Neuronal stem cell (in vitro differentiated cells): ENCODE measurements around the gene ARHGAP44.

ENCODE experiments used
- DNase-seq: peaks from one replicate; pipeline ENCODE4 v3.0.0-alpha.2; 2013; ENCODE audit warnings: low spot score
- H2AFZ ChIP-seq: one replicate; pipeline ENCODE4 v1.6.1; 2013; ENCODE audit warnings: mild to moderate bottlenecking, low read length, inconsistent platforms
- H2AK5ac ChIP-seq: 2 replicates; pipeline ENCODE4 v1.6.1; 2013; ENCODE audit warnings: low read depth, mild to moderate bottlenecking, inconsistent platforms, low read length, moderate library complexity, mixed read lengths
- H2BK120ac ChIP-seq: 2 replicates; pipeline ENCODE4 v1.6.1; 2013; ENCODE audit warnings: low read depth, mild to moderate bottlenecking, inconsistent platforms, low read length, moderate library complexity, mixed read lengths
- H2BK12ac ChIP-seq: one replicate; pipeline ENCODE4 v1.6.1; 2013; ENCODE audit warnings: low read length, inconsistent platforms
- H2BK15ac ChIP-seq: 2 replicates; pipeline ENCODE4 v1.6.1; 2013; ENCODE audit warnings: mild to moderate bottlenecking, low read length, inconsistent platforms, mixed read lengths
- H2BK5ac ChIP-seq: one replicate; pipeline ENCODE4 v1.6.1; 2013; ENCODE audit warnings: inconsistent platforms, mild to moderate bottlenecking, low read length, moderate library complexity
- H3K14ac ChIP-seq: one replicate; pipeline ENCODE4 v1.6.1; 2013; ENCODE audit warnings: low read length, inconsistent platforms
- H3K18ac ChIP-seq: 2 replicates; pipeline ENCODE4 v1.6.1; 2013; ENCODE audit warnings: low read length, inconsistent platforms
- H3K23ac ChIP-seq: 2 replicates; pipeline ENCODE4 v1.6.1; 2013; ENCODE audit warnings: low read depth, mild to moderate bottlenecking, mixed read lengths, low read length, inconsistent platforms; ENCODE audit not compliant: poor library complexity
- H3K27ac ChIP-seq: replicated peaks from 3 replicates; pipeline ENCODE4 v1.5.1; 2013; ENCODE audit warnings: low read length, inconsistent platforms
- H3K27me3 ChIP-seq, 3 experiments: 2 replicates each; pipeline ENCODE4 v1.6.1; 2013; ENCODE audit warnings: low read length in 3 of 3, mild to moderate bottlenecking in 2 of 3, inconsistent platforms in 1 of 3, low read depth in 1 of 3, mixed read lengths in 1 of 3, moderate library complexity in 1 of 3; ENCODE audit not compliant: control insufficient read depth in 3 of 3, insufficient read depth in 3 of 3
- H3K36me3 ChIP-seq, 2 donors: replicated peaks in 1 of 2; 2 replicates each; pipeline ENCODE4 v1.6.1; 2013; ENCODE audit warnings: low read length in 2 of 2; ENCODE audit not compliant: control insufficient read depth in 2 of 2, insufficient read depth in 2 of 2
- H3K4ac ChIP-seq: 2 replicates; pipeline ENCODE4 v1.6.1; 2013; ENCODE audit warnings: inconsistent platforms, mild to moderate bottlenecking, low read length, moderate library complexity
- H3K4me1 ChIP-seq, 2 donors: 1 replicate in 1 of 2; 2 replicates in 1 of 2; pipeline ENCODE4 v1.6.1; 2013; ENCODE audit warnings: low read length in 2 of 2, low read depth in 1 of 2; ENCODE audit not compliant: control insufficient read depth in 2 of 2, insufficient read depth in 1 of 2
- H3K4me2 ChIP-seq: one replicate; pipeline ENCODE4 v1.6.1; 2013; ENCODE audit warnings: mild to moderate bottlenecking, low read length, inconsistent platforms; ENCODE audit not compliant: insufficient read depth, poor library complexity, severe bottlenecking
- H3K4me3 ChIP-seq, 2 donors: 2 replicates each; pipeline ENCODE4 v1.5.1; 2013; ENCODE audit warnings: low read length in 2 of 2, mild to moderate bottlenecking in 2 of 2, inconsistent platforms in 1 of 2, moderate library complexity in 1 of 2
- H3K79me1 ChIP-seq: one replicate; pipeline ENCODE4 v1.6.1; 2013; ENCODE audit warnings: low read depth, mild to moderate bottlenecking, inconsistent platforms, low read length, moderate library complexity
- H3K9ac ChIP-seq: one replicate; pipeline ENCODE4 v1.6.1; 2013; ENCODE audit warnings: mild to moderate bottlenecking, low read depth, low read length, inconsistent platforms; ENCODE audit not compliant: poor library complexity
- H3K9me3 ChIP-seq, 2 donors: replicated peaks in 1 of 2; 2 replicates each; pipeline versions ENCODE3 to v1.6.1; 2013; ENCODE audit warnings: low read length in 2 of 2, mild to moderate bottlenecking in 2 of 2, inconsistent platforms in 1 of 2, low read depth in 1 of 2, mixed read lengths in 1 of 2, moderate library complexity in 1 of 2; ENCODE audit not compliant: control insufficient read depth in 2 of 2, insufficient read depth in 1 of 2
- H4K8ac ChIP-seq: one replicate; pipeline ENCODE4 v1.6.1; 2013; ENCODE audit warnings: low read depth, mild to moderate bottlenecking, inconsistent platforms, low read length, moderate library complexity
- H4K91ac ChIP-seq: one replicate; pipeline ENCODE4 v1.6.1; 2013; ENCODE audit warnings: low read length, low read depth, mild to moderate bottlenecking, inconsistent platforms; ENCODE audit not compliant: poor library complexity
- WGBS, 2 donors: extraction: QIAGEN DNeasy Blood & Tissue Kit; methylation state at CpG; one replicate each; pipeline ENCODE4 v1.1.7; 2013; ENCODE audit warnings: missing lambda C conversion rate in 2 of 2, mixed read lengths in 1 of 2; ENCODE audit not compliant: insufficient read length in 2 of 2, insufficient replicate concordance in 1 of 2; ENCODE audit errors: extremely low coverage in 2 of 2; 5-methylcytosine and 5-hydroxymethylcytosine counted together

ARHGAP44 gene

DNA sequence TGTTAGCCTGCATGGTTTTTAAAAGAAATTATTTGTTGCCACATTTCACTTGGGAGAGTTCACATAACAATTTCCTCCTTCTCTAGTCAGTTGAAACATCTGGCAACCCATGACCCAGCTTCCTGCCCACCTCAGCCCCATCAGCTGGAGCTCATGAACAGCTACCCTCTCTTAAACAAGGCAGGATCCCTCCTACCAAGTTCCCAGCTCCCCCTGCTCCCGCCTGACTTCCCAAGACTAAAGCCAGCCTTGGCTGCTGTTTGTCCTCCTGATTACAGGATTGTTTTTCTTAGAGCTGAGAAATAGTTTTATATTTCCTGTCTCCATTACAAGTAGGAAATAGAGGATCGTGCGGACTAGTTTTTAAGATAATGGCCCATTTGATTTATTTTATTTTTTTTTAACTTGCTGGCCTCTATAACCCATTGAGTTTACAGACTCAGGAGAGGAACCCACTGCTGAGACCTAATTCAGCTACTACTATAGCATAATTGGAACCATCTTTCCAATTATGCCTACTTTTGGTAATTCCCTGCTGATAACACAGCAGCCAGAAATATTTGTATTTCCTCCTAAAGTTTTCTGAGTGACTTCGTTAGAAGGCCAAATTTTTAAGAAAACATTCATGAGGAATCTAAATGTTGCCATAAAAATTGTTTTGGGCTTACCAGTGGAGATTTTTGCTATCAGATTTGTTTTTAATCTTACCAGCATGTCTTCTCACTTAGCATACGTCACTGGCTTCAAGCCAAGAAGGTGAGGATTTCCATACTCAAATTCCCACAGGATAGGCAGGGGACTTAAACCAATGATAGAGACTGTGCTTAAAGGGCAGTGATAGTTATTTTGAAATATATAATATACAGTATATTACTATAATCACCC is 138.5 kb downstream of the ARHGAP44 start:
- Histone ChIP-seq H4K8ac (no peak overlapping the region), H3K9ac (no peak overlapping the region), H3K4ac (no peak overlapping the region), H3K4me2 (no peak overlapping the region), H3K4me1 (no peaks in the 10 kb centered on the region), H2BK12ac (no peak overlapping the region), H3K9me3 (no peaks in the 10 kb centered on the region), H4K91ac (no peak overlapping the region), H2BK15ac (no peak overlapping the region), H3K36me3 (no peaks in the 10 kb centered on the region), H3K4me3 (no peak overlapping the region), H2BK120ac (no peak overlapping the region), H3K79me1 (no peaks in the 10 kb centered on the region), H3K27me3 (no peaks in the 10 kb centered on the region), H3K27ac (no peak overlapping the region), H3K23ac (no peak overlapping the region), H2AK5ac (no peak overlapping the region), H2BK5ac (no peak overlapping the region), H2AFZ (peak overlapping the region; percentile 30), H3K18ac (no peak overlapping the region), H3K14ac (no peak overlapping the region)
- no CpG with 5 or more reads among the region's 5 CpGs for WGBS, 2 donors
- DNase-seq, result no peak

GRCh38 chr17:12928736-12929135 is 139.4 kb downstream of the ARHGAP44 start:
- Histone ChIP-seq H2BK120ac (no peak overlapping the region), H3K9ac (no peak overlapping the region), H3K27ac (no peak overlapping the region), H3K4me2 (no peak overlapping the region), H4K8ac (no peak overlapping the region), H3K79me1 (no peaks in the 10 kb centered on the region), H3K18ac (no peak overlapping the region), H2BK15ac (no peak overlapping the region), H3K4me3 (no peak overlapping the region), H3K36me3 (no peaks in the 10 kb centered on the region), H3K4me1 (no peaks in the 10 kb centered on the region), H2AFZ (no peak overlapping the region), H3K23ac (no peak overlapping the region), H3K9me3 (peaks cover 0 to 2% of the 10 kb centered on the region in 2 donors), H3K4ac (no peak overlapping the region), H3K14ac (no peak overlapping the region), H2AK5ac (no peak overlapping the region), H4K91ac (no peak overlapping the region), H3K27me3 (no peaks in the 10 kb centered on the region), H2BK5ac (no peak overlapping the region), H2BK12ac (no peak overlapping the region)
- no CpG with 5 or more reads among the region's 2 CpGs for WGBS, 2 donors
- DNase-seq, result no peak

- Histone ChIP-seq H3K14ac (no peak overlapping the region), H3K79me1 (no peaks in the 10 kb centered on the region), H4K91ac (no peak overlapping the region), H3K27me3 (no peaks in the 10 kb centered on the region), H3K4ac (no peak overlapping the region), H4K8ac (no peak overlapping the region), H3K23ac (no peak overlapping the region), H2BK120ac (no peak overlapping the region), H3K36me3 (peaks cover 0 to 2% of the 10 kb centered on the region in 2 donors), H3K4me1 (no peaks in the 10 kb centered on the region), H3K9ac (no peak overlapping the region), H3K18ac (no peak overlapping the region), H3K4me2 (no peak overlapping the region), H2BK5ac (no peak overlapping the region), H3K4me3 (no peak overlapping the region), H2AK5ac (no peak overlapping the region), H3K27ac (no peak overlapping the region), H3K9me3 (peaks cover 0 to 2% of the 10 kb centered on the region in 2 donors), H2AFZ (no peak overlapping the region), H2BK12ac (no peak overlapping the region), H2BK15ac (no peak overlapping the region)
- DNase-seq, result no peak
- WGBS, 2 donors, result no CpG with 5 or more reads among the region's 3 CpGs
Measured at GRCh38 chr17:12936501-12936900, 147.2 kb downstream of the ARHGAP44 start.

GRCh38 chr17:12940699-12941098 is 151.4 kb downstream of the ARHGAP44 start:
- Histone ChIP-seq H3K27me3 (no peaks in the 10 kb centered on the region), H3K4me1 (no peaks in the 10 kb centered on the region), H2BK5ac (no peak overlapping the region), H3K18ac (no peak overlapping the region), H3K14ac (no peak overlapping the region), H3K36me3 (peaks cover 0 to 4% of the 10 kb centered on the region in 2 donors), H2AK5ac (no peak overlapping the region), H2BK120ac (no peak overlapping the region), H2BK12ac (no peak overlapping the region), H3K79me1 (no peaks in the 10 kb centered on the region), H3K9ac (no peak overlapping the region), H2BK15ac (no peak overlapping the region), H3K4ac (no peak overlapping the region), H3K4me3 (no peak overlapping the region), H3K9me3 (no peaks in the 10 kb centered on the region), H3K27ac (no peak overlapping the region), H2AFZ (no peak overlapping the region), H4K8ac (no peak overlapping the region), H3K4me2 (no peak overlapping the region), H3K23ac (no peak overlapping the region), H4K91ac (no peak overlapping the region)
- DNase-seq, result no peak
- WGBS, 2 donors, result no CpG with 5 or more reads among the region's 2 CpGs
